Adrenal gland (tissue), 12 donors: ENCODE data around the gene SPOCK2. TPM values are rescaled to one million over a fixed set of nuclear protein-coding genes. Genes with fewer than 3 reads are reported as not detected.

Experiments used
- DNase-seq, 7 donors: peaks; one replicate each; pipeline ENCODE4 v3.0.0-alpha.2; 2019 to 2020
- H3K27ac ChIP-seq, 5 donors: fragments of 200-600 bp; sonication (generic) in 4 of 5; 1 replicate in 3 of 5; 2 replicates in 2 of 5; pipeline versions ENCODE4 v1.5.1 to v1.8.0; 2016 to 2020; ENCODE audit warnings: mild to moderate bottlenecking in 1 of 5
- H3K27me3 ChIP-seq: fragments of 200-600 bp; 2 replicates; pipeline ENCODE4 v1.8.0; 2021
- H3K36me3 ChIP-seq, 2 donors: fragments of 200-600 bp; replicated peaks in 1 of 2; 1 replicate in 1 of 2; 2 replicates in 1 of 2; pipeline versions ENCODE4 v1.5.1 to v1.8.0; 2018 to 2022
- H3K4me1 ChIP-seq, 2 donors: fragments of 200-600 bp; replicated peaks in 1 of 2; 1 replicate in 1 of 2; 2 replicates in 1 of 2; pipeline versions ENCODE4 v1.5.1 to v1.8.0; 2018 to 2021
- H3K4me3 ChIP-seq, 4 donors: fragments of 200-600 bp; sonication (generic) in 3 of 4; one replicate each; pipeline ENCODE4 v1.5.1; 2016 to 2018
- H3K9me3 ChIP-seq, 3 donors: fragments of 200-600 bp; sonication (generic) in 1 of 3; replicated peaks in 1 of 3; 1 replicate in 2 of 3; 2 replicates in 1 of 3; pipeline versions ENCODE4 v1.5.1 to v1.8.0; 2016 to 2021
- POLR2A ChIP-seq, 2 donors: fragments of 450-650 bp; IDR thresholded peaks; one replicate each; pipeline ENCODE4 v1.6.1; 2017; ENCODE audit warnings: antibody characterized with exemption in 2 of 2, mild to moderate bottlenecking in 2 of 2, moderate library complexity in 1 of 2
- WGBS, 4 donors: extraction: QIAGEN DNeasy Blood & Tissue Kit in 2 of 4; methylation state at CpG; one replicate each; pipeline versions ENCODE4 v1.1.5 to v1.1.7; 2013 to 2017; 5-methylcytosine and 5-hydroxymethylcytosine counted together
- intact Hi-C, 2 donors: fragments of 100-400 bp; cut with DNase I; formaldehyde crosslinking; loops; one replicate each; pipeline versions ENCODE4 v1.14.1 to v1.15.0; 2022 to 2023
- polyA plus RNA-seq, 3 donors: library from polyadenylated mRNA; stranded (reverse); fragments of 200-250 nt in 2 of 3; fragments of 350-450 nt in 1 of 3; fragmentation: Illumina TruSeq in 1 of 3; extraction: RNeasy Lipid Tissue Mini Kit (QIAGEN cat#74804) in 1 of 3; gene quantifications; one replicate each; pipeline ENCODE4 v1.2.3, GENCODE V29; 2013 to 2014
- total RNA-seq, 9 donors: library from RNA; depleted of rRNA in 4 of 9; stranded (reverse); fragments of >200 nt in 4 of 9; fragments of 120-200 nt in 1 of 9; fragmentation: NEBNext Ultra II Directional in 1 of 9; extraction: Animal tissue kit (Norgen Biotek cat#: 25700) in 1 of 9; gene quantifications; one replicate each; pipeline versions ENCODE4 v1.1.0 to v1.2.4, GENCODE V29; 2013 to 2023
- TF ChIP-seq, protein P1 (sequence below), 6 experiments: fragments of 450-650 bp in 4 of 6; fragments of 200-600 bp in 2 of 6; sonication (generic) in 1 of 6; IDR thresholded peaks; 1 replicate in 5 of 6; 2 replicates in 1 of 6; pipeline versions ENCODE4 v1.5.1 to v1.8.0; 2016 to 2021; ENCODE audit warnings: antibody characterized with exemption in 6 of 6, mild to moderate bottlenecking in 2 of 6, moderate library complexity in 1 of 6
- donor health status: healthy with polysubstance abuse.
- donor health status: Bipolar disorder and iron deficiency.
- donor health status: DM: yes; HTN: yes; CAD: no.
- donor health status: DM: no; HTN: no; CAD: no.
- donor health status: DM: no; HTN: no; CAD: no.
- donor health status: DM: yes; HTN: yes; CAD: no.

Gene SPOCK2
- total and polyA plus RNA-seq, 12 donors: 11.7 to 68.9 (median 37.4) TPM

- TF ChIP-seq POLR2A (IDR thresholded peaks at IDR 0.05): no peak
- TF ChIP-seq, protein P1, sequence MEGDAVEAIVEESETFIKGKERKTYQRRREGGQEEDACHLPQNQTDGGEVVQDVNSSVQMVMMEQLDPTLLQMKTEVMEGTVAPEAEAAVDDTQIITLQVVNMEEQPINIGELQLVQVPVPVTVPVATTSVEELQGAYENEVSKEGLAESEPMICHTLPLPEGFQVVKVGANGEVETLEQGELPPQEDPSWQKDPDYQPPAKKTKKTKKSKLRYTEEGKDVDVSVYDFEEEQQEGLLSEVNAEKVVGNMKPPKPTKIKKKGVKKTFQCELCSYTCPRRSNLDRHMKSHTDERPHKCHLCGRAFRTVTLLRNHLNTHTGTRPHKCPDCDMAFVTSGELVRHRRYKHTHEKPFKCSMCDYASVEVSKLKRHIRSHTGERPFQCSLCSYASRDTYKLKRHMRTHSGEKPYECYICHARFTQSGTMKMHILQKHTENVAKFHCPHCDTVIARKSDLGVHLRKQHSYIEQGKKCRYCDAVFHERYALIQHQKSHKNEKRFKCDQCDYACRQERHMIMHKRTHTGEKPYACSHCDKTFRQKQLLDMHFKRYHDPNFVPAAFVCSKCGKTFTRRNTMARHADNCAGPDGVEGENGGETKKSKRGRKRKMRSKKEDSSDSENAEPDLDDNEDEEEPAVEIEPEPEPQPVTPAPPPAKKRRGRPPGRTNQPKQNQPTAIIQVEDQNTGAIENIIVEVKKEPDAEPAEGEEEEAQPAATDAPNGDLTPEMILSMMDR (IDR thresholded peaks at IDR 0.05): no peak
- intact Hi-C loops: loop anchor here (5.0 kb wide), 3 partner anchors 99 to 291 kb away; no protein-coding TSS in a partner anchor
- Histone ChIP-seq H3K4me1 (no peaks in the 10 kb centered on the region), H3K36me3 (no peaks in the 10 kb centered on the region), H3K4me3 (no peak overlapping the region), H3K27ac (no peak overlapping the region), H3K27me3 (no peaks in the 10 kb centered on the region), H3K9me3 (no peaks in the 10 kb centered on the region)
- DNase-seq: no peak
- 36 to 49% (median 40%) methylated on average over 3 of the region's 3 CpGs for WGBS, 4 donors
Observed at GRCh38 chr10:72050873-72051272, 37.5 kb downstream of the SPOCK2 start.

- Histone ChIP-seq H3K9me3 (no peaks in the 10 kb centered on the region), H3K27me3 (no peaks in the 10 kb centered on the region), H3K4me3 (no peak overlapping the region), H3K36me3 (no peaks in the 10 kb centered on the region), H3K4me1 (peaks cover 0 to 2% of the 10 kb centered on the region in 2 donors), H3K27ac (no peak overlapping the region)
- no peak for TF ChIP-seq POLR2A (IDR thresholded peaks at IDR 0.05)
- TF ChIP-seq, protein P1 (IDR thresholded peaks at IDR 0.05): no peak
- 89 to 93% (median 91%) methylated on average over 4 to 5 of the region's 5 CpGs for WGBS, 4 donors
- intact Hi-C loops: loop anchor here (5.0 to 10.0 kb wide), 4 partner anchors 98 to 292 kb away; no protein-coding TSS in a partner anchor
- no peak for DNase-seq
Observed at GRCh38 chr10:72049969-72050781, 38.2 kb downstream of the SPOCK2 start.

GRCh38 chr10:72049472-72049871 lies 38.9 kb downstream of the SPOCK2 start:
- intact Hi-C loops: loop anchor here in 1 of 2 donors (10.0 kb wide), 1 partner anchor 155 kb away; no protein-coding TSS in a partner anchor

More at GRCh38 chr10:72049472-72049871, 38.9 kb downstream of the SPOCK2 start:
- Histone ChIP-seq H3K27ac (no peak overlapping the region), H3K9me3 (no peaks in the 10 kb centered on the region), H3K27me3 (no peaks in the 10 kb centered on the region), H3K4me1 (peaks cover 0 to 9% of the 10 kb centered on the region in 2 donors), H3K4me3 (no peak overlapping the region), H3K36me3 (no peaks in the 10 kb centered on the region)
- no peak for DNase-seq
- no peak for TF ChIP-seq POLR2A (IDR thresholded peaks at IDR 0.05)
- TF ChIP-seq, protein P1 (IDR thresholded peaks at IDR 0.05): no peak
- WGBS, 4 donors: 77 to 91% (median 87%) methylated on average over 1 of the region's 1 CpG
